Endothelial cell of umbilical vein (primary cell): Measurements from ENCODE around the gene NR3C1. TPM values are rescaled to one million over a fixed set of nuclear protein-coding genes. Genes with fewer than 3 reads are reported as not detected.

Source experiments
- BruUV-seq: library from RNA; stranded (reverse); fragments of 400-500 nt; replicated peaks from 2 replicates; lab custom pipeline; 2021; lab: Mats Ljungman, UMichigan
- CTCF ChIA-PET: fragments of 300-600, 350-600 bp; sonication (Branson Sonifier 250); formaldehyde crosslinking; loops from one replicate; lab custom pipeline; 2021; ENCODE audit warnings: antibody characterized with exemption, inconsistent platforms; lab: Charles Lee
- POLR2A ChIA-PET: fragments of 300-600, 350-600 bp; sonication (Branson Sonifier 250); formaldehyde crosslinking; loops from one replicate; lab custom pipeline; 2021; ENCODE audit warnings: antibody characterized with exemption, inconsistent platforms; lab: Charles Lee
- DNase-seq: peaks from one replicate; pipeline ENCODE4 v3.0.0-alpha.2; 2011; ENCODE audit warnings: low read depth, low spot score
- FAIRE-seq: peaks from 2 replicates; lab custom pipeline; 2011; peaks lifted over from hg19 to GRCh38; lab: Jason Lieb, UNC
- H2AFZ ChIP-seq: 2 replicates; pipeline ENCODE4 v1.6.0; 2012; ENCODE audit warnings: low read depth, low read length, control low read depth, inconsistent platforms
- H3K27ac ChIP-seq: 2 replicates; pipeline ENCODE4 v1.5.1; 2011; ENCODE audit warnings: low read depth, mild to moderate bottlenecking, control low read depth, low read length, moderate library complexity; ENCODE audit not compliant: insufficient read depth
- H3K27me3 ChIP-seq, 2 experiments: 2 replicates each; pipeline versions ENCODE4 v1.6.0 to v1.6.1; 2011; ENCODE audit warnings: low read length in 2 of 2, mixed read lengths in 1 of 2; ENCODE audit not compliant: control insufficient read depth in 2 of 2, insufficient read depth in 2 of 2
- H3K36me3 ChIP-seq, 2 experiments: 2 replicates in 1 of 2; 3 replicates in 1 of 2; pipeline ENCODE4 v1.5.1; 2011; ENCODE audit warnings: low read length in 2 of 2, mild to moderate bottlenecking in 1 of 2, moderate library complexity in 1 of 2; ENCODE audit not compliant: control insufficient read depth in 2 of 2, insufficient read depth in 2 of 2; ENCODE audit errors: extremely low read depth in 1 of 2
- H3K4me1 ChIP-seq: 3 replicates; pipeline ENCODE4 v1.5.1; 2011; ENCODE audit warnings: mild to moderate bottlenecking, low read length; ENCODE audit not compliant: control insufficient read depth, insufficient read depth; ENCODE audit errors: extremely low read depth
- H3K4me2 ChIP-seq: 2 replicates; pipeline ENCODE4 v1.6.1; 2011; ENCODE audit warnings: low read length, control low read depth, mixed read lengths; ENCODE audit not compliant: insufficient read depth
- H3K4me3 ChIP-seq, 3 experiments: fragments of 200-600 bp in 1 of 3; sonication (generic), shearing (Covaris generic) in 1 of 3; replicated peaks in 1 of 3; 2 replicates each; pipeline ENCODE4 v1.5.1; 2011 to 2016; ENCODE audit warnings: control low read depth in 3 of 3, low read length in 3 of 3, mild to moderate bottlenecking in 2 of 3, inconsistent platforms in 1 of 3, low read depth in 1 of 3, moderate library complexity in 1 of 3; ENCODE audit not compliant: insufficient read depth in 1 of 3
- H3K79me2 ChIP-seq: 2 replicates; pipeline ENCODE4 v1.6.0; 2012; ENCODE audit warnings: low read length, inconsistent platforms; ENCODE audit not compliant: control insufficient read depth, insufficient read depth
- H3K9ac ChIP-seq: replicated peaks from 2 replicates; pipeline ENCODE3; 2011; ENCODE audit warnings: low read length, control low read depth; ENCODE audit not compliant: insufficient read depth; ENCODE audit errors: extremely low read depth
- H3K9me1 ChIP-seq: replicated peaks from 3 replicates; pipeline ENCODE4 v1.6.0; 2011; ENCODE audit warnings: mild to moderate bottlenecking, low read length; ENCODE audit not compliant: control insufficient read depth, insufficient read depth; ENCODE audit errors: extremely low read depth
- H3K9me3 ChIP-seq: replicated peaks from 2 replicates; pipeline ENCODE4 v1.5.1; 2012; ENCODE audit warnings: low read length, inconsistent platforms; ENCODE audit not compliant: control insufficient read depth, insufficient read depth
- H4K20me1 ChIP-seq: replicated peaks from 2 replicates; pipeline ENCODE3; 2011; ENCODE audit warnings: mild to moderate bottlenecking, low read length; ENCODE audit not compliant: control insufficient read depth, insufficient read depth; ENCODE audit errors: extremely low read depth
- CTCF ChIP-seq, 2 donors: IDR thresholded peaks; 1 replicate in 1 of 2; 2 replicates in 1 of 2; pipeline ENCODE4 v1.5.1; 2011; ENCODE audit warnings: low read length in 2 of 2, mild to moderate bottlenecking in 2 of 2, moderate library complexity in 2 of 2, control low read depth in 1 of 2, inconsistent platforms in 1 of 2, low read depth in 1 of 2; ENCODE audit not compliant: insufficient read depth in 1 of 2; ENCODE audit errors: extremely low read depth in 1 of 2
- EZH2 ChIP-seq: IDR thresholded peaks from 2 replicates; pipeline ENCODE4 v1.6.1; 2012; ENCODE audit warnings: borderline replicate concordance, low read depth, mild to moderate bottlenecking, moderate library complexity, low read length, inconsistent platforms; ENCODE audit not compliant: severe bottlenecking
- FOS ChIP-seq: IDR thresholded peaks from 2 replicates; pipeline ENCODE4 v1.6.1; 2011; ENCODE audit warnings: mild to moderate bottlenecking, low read length, moderate library complexity, borderline replicate concordance; ENCODE audit not compliant: insufficient read depth
- GATA2 ChIP-seq: IDR thresholded peaks from 2 replicates; pipeline ENCODE4 v1.7.0; 2011; ENCODE audit warnings: low read depth, mild to moderate bottlenecking, moderate library complexity, mixed read lengths, low read length; ENCODE audit not compliant: insufficient read length, insufficient read depth
- JUN ChIP-seq: IDR thresholded peaks from 2 replicates; pipeline ENCODE4 v1.6.1; 2011; ENCODE audit warnings: borderline replicate concordance, low read depth; ENCODE audit not compliant: insufficient read length, insufficient read depth
- MYC ChIP-seq: IDR thresholded peaks from one replicate; pipeline ENCODE4 v1.6.1; 2011; ENCODE audit warnings: mild to moderate bottlenecking, low read depth, low read length
- POLR2A ChIP-seq: IDR thresholded peaks from 2 replicates; pipeline ENCODE4 v1.6.1; 2012; ENCODE audit warnings: low read depth, mild to moderate bottlenecking, control low read depth, low read length
- POLR2AphosphoS5 ChIP-seq: IDR thresholded peaks from 2 replicates; pipeline ENCODE4 v1.6.1; 2012; ENCODE audit warnings: low read depth, mild to moderate bottlenecking, control low read depth, low read length, moderate library complexity; ENCODE audit not compliant: insufficient read depth
- dilution Hi-C: fragments of 300-500 bp; cut with MboI; formaldehyde crosslinking; loops from one replicate; pipeline ENCODE4 v1.15.0; 2019; ENCODE audit warnings: low sequenced_read_pairs; ENCODE audit not compliant: extremely low pct_ligation_motif_present
- intact Hi-C: fragments of 100-400 bp; cut with micrococcal nuclease; formaldehyde crosslinking; loops from one replicate; pipeline ENCODE4 v1.10.0; 2022
- polyA plus RNA-seq, 4 experiments: library from polyadenylated mRNA; depleted of rRNA in 3 of 4; stranded (reverse) in 3 of 4; unstranded in 1 of 4; fragments of >200 nt; gene quantifications; 2 replicates each; pipeline versions ENCODE4 v1.2.1 to v1.2.3, GENCODE V29; 2011 to 2012; ENCODE audit warnings: missing spikeins in 1 of 4
- total RNA-seq: library from RNA; stranded (reverse); gene quantifications from 2 replicates; pipeline ENCODE4 v1.2.3, GENCODE V29; 2021
- TF ChIP-seq, protein P1 (sequence below): IDR thresholded peaks from 2 replicates; pipeline ENCODE4 v1.6.1; 2011; ENCODE audit not compliant: insufficient read depth, insufficient read length

Gene NR3C1
- total and polyA plus RNA-seq, 2 donors (not counting 3 experiments of a cell fraction or from before 2014, with no cell fraction given): 4.1 to 17.0 TPM

GRCh38 chr5:143436871-143437270 lies 33.4 kb upstream of the NR3C1 start:
- POLR2A ChIA-PET: no interaction called here

DNA sequence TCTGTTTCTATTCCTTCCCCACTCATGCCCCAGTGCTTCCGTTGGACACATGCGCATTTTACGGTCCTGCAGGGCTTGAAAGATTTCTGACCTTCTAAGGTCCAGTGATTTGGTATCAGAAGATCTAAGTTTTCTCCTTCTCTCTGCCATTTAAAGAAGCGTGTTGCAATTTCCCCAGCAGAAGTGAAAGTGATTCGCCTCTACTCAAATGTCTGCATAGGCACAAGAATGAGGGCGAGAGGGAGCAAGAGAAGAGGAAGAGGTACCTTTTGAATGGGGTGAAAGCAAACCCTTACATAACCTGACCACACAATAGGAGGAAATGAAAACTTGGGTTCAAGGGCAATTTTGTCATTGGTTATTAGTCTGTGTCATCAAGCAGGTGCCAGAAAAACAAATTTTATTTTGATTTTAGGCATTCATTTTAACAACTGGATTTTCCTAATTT lies 31.7 kb upstream of the NR3C1 start:
- POLR2A ChIA-PET: no interaction called here
- dilution Hi-C loops (no loop called here), intact Hi-C loops (no loop called here)
- Histone ChIP-seq H3K9me3 (no peaks in the 10 kb centered on the region), H3K27ac (no peak overlapping the region), H3K27me3 (no peaks in the 10 kb centered on the region), H3K9ac (no peak overlapping the region), H3K4me3 (no peak overlapping the region), H3K36me3 (no peaks in the 10 kb centered on the region), H3K9me1 (no peaks in the 10 kb centered on the region), H2AFZ (peak overlapping the region; percentile 2), H3K4me1 (no peaks in the 10 kb centered on the region), H3K4me2 (no peak overlapping the region), H4K20me1 (no peaks in the 10 kb centered on the region), H3K79me2 (no peaks in the 10 kb centered on the region)
- DNase-seq (peak; percentile 18), FAIRE-seq (no peak)
- TF ChIP-seq FOS (no peak), CTCF (IDR thresholded peaks at IDR 0.05; ENCODE audit: extremely low read depth in 1 of 2, insufficient read depth in 1 of 2, low read depth in 1 of 2, low read length in 2 of 2) (no peak), MYC (no peak), EZH2 (no peak), POLR2A (no peak), GATA2 (no peak), JUN (no peak), POLR2AphosphoS5 (no peak)
- TF ChIP-seq, protein P1, sequence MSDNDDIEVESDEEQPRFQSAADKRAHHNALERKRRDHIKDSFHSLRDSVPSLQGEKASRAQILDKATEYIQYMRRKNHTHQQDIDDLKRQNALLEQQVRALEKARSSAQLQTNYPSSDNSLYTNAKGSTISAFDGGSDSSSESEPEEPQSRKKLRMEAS: no peak
- CTCF ChIA-PET: no interaction called here
- no TSS peak for BruUV-seq

More at GRCh38 chr5:143436871-143437270, 33.4 kb upstream of the NR3C1 start:
- H3K36me3 ChIP-seq: no peaks in the 10 kb centered on the region
- no peaks in the 10 kb centered on the region for H3K4me1 ChIP-seq
- no peak overlapping the region for H3K4me2 ChIP-seq
- CTCF ChIA-PET: no interaction called here
- no peak overlapping the region for H2AFZ ChIP-seq
- BruUV-seq: no TSS peak
- H3K79me2 ChIP-seq: no peaks in the 10 kb centered on the region
- no peak for FAIRE-seq
- no peaks in the 10 kb centered on the region for H3K9me1 ChIP-seq
- no peaks in the 10 kb centered on the region for H4K20me1 ChIP-seq
- no peaks in the 10 kb centered on the region for H3K9me3 ChIP-seq
- dilution Hi-C loops (no loop called here), intact Hi-C loops (no loop called here)
- H3K27me3 ChIP-seq: no peaks in the 10 kb centered on the region
- no peak overlapping the region for H3K27ac ChIP-seq
- TF ChIP-seq POLR2A (no peak), JUN (no peak), FOS (no peak), POLR2AphosphoS5 (no peak), EZH2 (no peak), MYC (no peak), GATA2 (no peak)
- TF ChIP-seq, protein P1: no peak
- H3K4me3 ChIP-seq: no peak overlapping the region
- no peak overlapping the region for H3K9ac ChIP-seq
- DNase-seq: no peak
